ENCODE measurements around the gene RIMOC1.

RIMOC1 gene

GRCh38 chr5:41877408-41877807 is 26.7 kb upstream of the RIMOC1 start:
- H3F3A ChIP-seq (ENCODE audit: low read depth) = no peaks in the 10 kb centered on the region
- TF ChIP-seq EZH2phosphoT487 (IDR thresholded peaks at IDR 0.05; ENCODE audit: borderline replicate concordance) (no peak), CTCF (conservative IDR thresholded peaks at IDR 0.05; ENCODE audit: low read length) (no peak)
- no peaks in the 10 kb centered on the region for H3K9me2 ChIP-seq (replicated peaks; ENCODE audit: low read depth, low read length)
- H3K9ac ChIP-seq (ENCODE audit: low read depth, low read length, poor library complexity, severe bottlenecking) = no peak overlapping the region
- no peak overlapping the region for H3K4me3 ChIP-seq (ENCODE audit: low read length, poor library complexity, severe bottlenecking)
- H3K4me2 ChIP-seq (ENCODE audit: low read depth, low read length, poor library complexity, severe bottlenecking) = no peak overlapping the region
- no peaks in the 10 kb centered on the region for H3K36me3 ChIP-seq (ENCODE audit: insufficient read depth, low read length)
- no peak overlapping the region for H2AFZ ChIP-seq (ENCODE audit: low read length)
- H4K20me1 ChIP-seq (ENCODE audit: insufficient read depth, low read length, poor library complexity, severe bottlenecking) = no peaks in the 10 kb centered on the region
- H3K27me3 ChIP-seq (ENCODE audit: insufficient read depth, low read length, poor library complexity, severe bottlenecking) = peaks cover 4% of the 10 kb centered on the region
- H3K4me1 ChIP-seq (ENCODE audit: insufficient read depth, low read length, poor library complexity, severe bottlenecking) = no peaks in the 10 kb centered on the region
- no peaks in the 10 kb centered on the region for H3K9me3 ChIP-seq (ENCODE audit: insufficient read depth, low read depth, low read length)
- no peaks in the 10 kb centered on the region for H3K79me2 ChIP-seq (ENCODE audit: insufficient read depth, low read length)

GRCh38 chr5:41878173-41878572 is 26.0 kb upstream of the RIMOC1 start:
- TF ChIP-seq EZH2phosphoT487 (IDR thresholded peaks at IDR 0.05; ENCODE audit: borderline replicate concordance) (no peak), CTCF (conservative IDR thresholded peaks at IDR 0.05; ENCODE audit: low read length) (no peak)
- Histone ChIP-seq H3K4me3 (ENCODE audit: low read length, poor library complexity, severe bottlenecking) (no peak overlapping the region), H2AFZ (ENCODE audit: low read length) (no peak overlapping the region), H3K9me2 (replicated peaks; ENCODE audit: low read depth, low read length) (no peaks in the 10 kb centered on the region), H3K9me3 (ENCODE audit: insufficient read depth, low read depth, low read length) (no peaks in the 10 kb centered on the region), H3K79me2 (ENCODE audit: insufficient read depth, low read length) (no peaks in the 10 kb centered on the region), H3K4me2 (ENCODE audit: low read depth, low read length, poor library complexity, severe bottlenecking) (no peak overlapping the region), H3K36me3 (ENCODE audit: insufficient read depth, low read length) (no peaks in the 10 kb centered on the region), H3K4me1 (ENCODE audit: insufficient read depth, low read length, poor library complexity, severe bottlenecking) (no peaks in the 10 kb centered on the region), H4K20me1 (ENCODE audit: insufficient read depth, low read length, poor library complexity, severe bottlenecking) (no peaks in the 10 kb centered on the region), H3F3A (ENCODE audit: low read depth) (no peaks in the 10 kb centered on the region), H3K9ac (ENCODE audit: low read depth, low read length, poor library complexity, severe bottlenecking) (no peak overlapping the region), H3K27me3 (ENCODE audit: insufficient read depth, low read length, poor library complexity, severe bottlenecking) (peaks cover 4% of the 10 kb centered on the region)

GRCh38 chr5:41878643-41879478 is 25.3 kb upstream of the RIMOC1 start:
- H3K4me1 ChIP-seq (ENCODE audit: insufficient read depth, low read length, poor library complexity, severe bottlenecking) = no peaks in the 10 kb centered on the region
- peaks cover 4% of the 10 kb centered on the region for H3K27me3 ChIP-seq (ENCODE audit: insufficient read depth, low read length, poor library complexity, severe bottlenecking)
- H3K36me3 ChIP-seq (ENCODE audit: insufficient read depth, low read length) = no peaks in the 10 kb centered on the region
- H3K9me2 ChIP-seq (replicated peaks; ENCODE audit: low read depth, low read length) = no peaks in the 10 kb centered on the region
- no peaks in the 10 kb centered on the region for H3F3A ChIP-seq (ENCODE audit: low read depth)
- H4K20me1 ChIP-seq (ENCODE audit: insufficient read depth, low read length, poor library complexity, severe bottlenecking) = no peaks in the 10 kb centered on the region
- no peak overlapping the region for H3K4me3 ChIP-seq (ENCODE audit: low read length, poor library complexity, severe bottlenecking)
- TF ChIP-seq EZH2phosphoT487 (IDR thresholded peaks at IDR 0.05; ENCODE audit: borderline replicate concordance) (no peak), CTCF (conservative IDR thresholded peaks at IDR 0.05; ENCODE audit: low read length) (no peak)
- no peak overlapping the region for H3K4me2 ChIP-seq (ENCODE audit: low read depth, low read length, poor library complexity, severe bottlenecking)
- no peaks in the 10 kb centered on the region for H3K9me3 ChIP-seq (ENCODE audit: insufficient read depth, low read depth, low read length)
- no peak overlapping the region for H3K9ac ChIP-seq (ENCODE audit: low read depth, low read length, poor library complexity, severe bottlenecking)
- no peak overlapping the region for H2AFZ ChIP-seq (ENCODE audit: low read length)
- H3K79me2 ChIP-seq (ENCODE audit: insufficient read depth, low read length) = no peaks in the 10 kb centered on the region

All from Loucy (cell line).